ENCODE results near the gene HIP1.
"Not testable (repeated sequence)": the region's sequence is repeated elsewhere in the genome, so short reads cannot be mapped to it uniquely, and the experiment has no call there.

HIP1 gene

DNA sequence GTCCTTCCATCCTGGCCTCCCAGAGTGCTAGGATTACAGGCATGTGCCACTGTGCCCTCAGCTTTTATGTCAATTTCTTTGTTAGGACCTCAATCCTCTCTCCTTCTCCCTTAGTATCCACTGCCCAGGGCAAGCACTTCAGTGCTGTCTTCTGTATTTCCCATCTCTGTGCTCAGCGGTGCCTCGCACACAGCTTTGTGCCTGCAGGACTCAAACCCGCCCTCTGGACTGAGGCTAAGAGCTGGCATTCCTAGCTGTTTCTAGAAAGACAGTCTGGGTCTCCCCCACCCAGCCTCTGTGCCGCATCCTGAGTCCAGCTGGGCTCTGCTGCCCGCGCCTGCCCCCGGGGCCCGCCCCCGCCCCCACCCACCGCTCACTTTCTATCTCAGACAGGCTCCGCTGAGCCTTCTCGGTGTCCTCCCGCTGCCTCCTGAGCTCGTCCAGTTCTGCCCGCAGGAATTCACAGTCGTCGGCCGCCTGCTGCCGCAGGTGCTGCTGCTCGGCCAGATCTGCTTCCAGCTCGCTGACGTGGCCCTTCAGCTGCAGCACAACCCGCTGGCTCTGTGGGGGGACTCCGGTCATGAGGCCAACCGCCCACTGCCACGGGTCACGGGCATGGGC is 179.3 kb downstream of the HIP1 start:
- DNase-seq (ENCODE audit: low spot score) = peak; percentile 49
- TF ChIP-seq, protein P1, sequence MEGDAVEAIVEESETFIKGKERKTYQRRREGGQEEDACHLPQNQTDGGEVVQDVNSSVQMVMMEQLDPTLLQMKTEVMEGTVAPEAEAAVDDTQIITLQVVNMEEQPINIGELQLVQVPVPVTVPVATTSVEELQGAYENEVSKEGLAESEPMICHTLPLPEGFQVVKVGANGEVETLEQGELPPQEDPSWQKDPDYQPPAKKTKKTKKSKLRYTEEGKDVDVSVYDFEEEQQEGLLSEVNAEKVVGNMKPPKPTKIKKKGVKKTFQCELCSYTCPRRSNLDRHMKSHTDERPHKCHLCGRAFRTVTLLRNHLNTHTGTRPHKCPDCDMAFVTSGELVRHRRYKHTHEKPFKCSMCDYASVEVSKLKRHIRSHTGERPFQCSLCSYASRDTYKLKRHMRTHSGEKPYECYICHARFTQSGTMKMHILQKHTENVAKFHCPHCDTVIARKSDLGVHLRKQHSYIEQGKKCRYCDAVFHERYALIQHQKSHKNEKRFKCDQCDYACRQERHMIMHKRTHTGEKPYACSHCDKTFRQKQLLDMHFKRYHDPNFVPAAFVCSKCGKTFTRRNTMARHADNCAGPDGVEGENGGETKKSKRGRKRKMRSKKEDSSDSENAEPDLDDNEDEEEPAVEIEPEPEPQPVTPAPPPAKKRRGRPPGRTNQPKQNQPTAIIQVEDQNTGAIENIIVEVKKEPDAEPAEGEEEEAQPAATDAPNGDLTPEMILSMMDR (IDR thresholded peaks at IDR 0.05; ENCODE audit: poor library complexity, severe bottlenecking) = no peak
- no peak overlapping the region for H3K27ac ChIP-seq (ENCODE audit: poor library complexity, severe bottlenecking)
- H3K4me1 ChIP-seq (ENCODE audit: insufficient read depth, poor library complexity, severe bottlenecking) = no peaks in the 10 kb centered on the region
- H3K36me3 ChIP-seq (ENCODE audit: low read depth) = peaks cover 28% of the 10 kb centered on the region
- peaks cover 2% of the 10 kb centered on the region for H3K9me3 ChIP-seq (ENCODE audit: severe bottlenecking)
- ATAC-seq (ENCODE audit: low read depth) = no peak
- no peaks in the 10 kb centered on the region for H3K27me3 ChIP-seq (ENCODE audit: insufficient read depth, poor library complexity, severe bottlenecking)
- H3K4me3 ChIP-seq (ENCODE audit: severe bottlenecking) = no peak overlapping the region

DNA sequence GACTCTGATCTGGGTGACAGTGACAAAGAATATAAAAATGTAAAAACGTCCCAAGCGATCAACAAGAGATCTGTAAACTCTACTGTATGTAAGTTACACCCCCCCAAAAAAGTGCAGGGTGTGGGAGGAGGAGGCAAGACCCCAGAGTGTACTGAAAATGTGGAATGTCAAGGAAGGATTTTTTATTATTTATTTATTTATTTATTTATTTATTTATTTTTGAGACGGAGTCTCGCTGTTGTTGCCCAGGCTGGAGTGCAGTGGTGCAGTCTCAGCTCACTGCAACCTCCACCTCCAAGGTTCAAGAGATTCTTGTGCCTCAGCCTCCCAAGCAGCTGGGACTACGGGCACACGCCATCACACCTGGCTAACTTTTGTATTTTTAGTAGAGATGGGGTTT is 181.9 kb downstream of the HIP1 start:
- H3K4me3 ChIP-seq (ENCODE audit: severe bottlenecking); H3K4me1 ChIP-seq (ENCODE audit: insufficient read depth, poor library complexity, severe bottlenecking); ATAC-seq (ENCODE audit: low read depth); DNase-seq (ENCODE audit: low spot score); H3K9me3 ChIP-seq (ENCODE audit: severe bottlenecking); H3K27ac ChIP-seq (ENCODE audit: poor library complexity, severe bottlenecking); H3K27me3 ChIP-seq (ENCODE audit: insufficient read depth, poor library complexity, severe bottlenecking): not testable (repeated sequence)
- H3K36me3 ChIP-seq (ENCODE audit: low read depth) = peaks cover 14% of the 10 kb centered on the region

- Histone ChIP-seq H3K9me3 (ENCODE audit: severe bottlenecking) (peaks cover 2% of the 10 kb centered on the region), H3K36me3 (ENCODE audit: low read depth) (peaks cover 6% of the 10 kb centered on the region; the same call in 1 of the 2 replicates), H3K4me1 (ENCODE audit: insufficient read depth, poor library complexity, severe bottlenecking) (no peaks in the 10 kb centered on the region), H3K27ac (ENCODE audit: poor library complexity, severe bottlenecking) (no peak overlapping the region), H3K27me3 (ENCODE audit: insufficient read depth, poor library complexity, severe bottlenecking) (no peaks in the 10 kb centered on the region), H3K4me3 (ENCODE audit: severe bottlenecking) (no peak overlapping the region)
- ATAC-seq (ENCODE audit: low read depth) (no peak), DNase-seq (ENCODE audit: low spot score) (no peak)
- TF ChIP-seq, protein P1 (IDR thresholded peaks at IDR 0.05; ENCODE audit: poor library complexity, severe bottlenecking) = no peak
Observed at GRCh38 chr7:75555736-75556135, 183.0 kb downstream of the HIP1 start.

DNA sequence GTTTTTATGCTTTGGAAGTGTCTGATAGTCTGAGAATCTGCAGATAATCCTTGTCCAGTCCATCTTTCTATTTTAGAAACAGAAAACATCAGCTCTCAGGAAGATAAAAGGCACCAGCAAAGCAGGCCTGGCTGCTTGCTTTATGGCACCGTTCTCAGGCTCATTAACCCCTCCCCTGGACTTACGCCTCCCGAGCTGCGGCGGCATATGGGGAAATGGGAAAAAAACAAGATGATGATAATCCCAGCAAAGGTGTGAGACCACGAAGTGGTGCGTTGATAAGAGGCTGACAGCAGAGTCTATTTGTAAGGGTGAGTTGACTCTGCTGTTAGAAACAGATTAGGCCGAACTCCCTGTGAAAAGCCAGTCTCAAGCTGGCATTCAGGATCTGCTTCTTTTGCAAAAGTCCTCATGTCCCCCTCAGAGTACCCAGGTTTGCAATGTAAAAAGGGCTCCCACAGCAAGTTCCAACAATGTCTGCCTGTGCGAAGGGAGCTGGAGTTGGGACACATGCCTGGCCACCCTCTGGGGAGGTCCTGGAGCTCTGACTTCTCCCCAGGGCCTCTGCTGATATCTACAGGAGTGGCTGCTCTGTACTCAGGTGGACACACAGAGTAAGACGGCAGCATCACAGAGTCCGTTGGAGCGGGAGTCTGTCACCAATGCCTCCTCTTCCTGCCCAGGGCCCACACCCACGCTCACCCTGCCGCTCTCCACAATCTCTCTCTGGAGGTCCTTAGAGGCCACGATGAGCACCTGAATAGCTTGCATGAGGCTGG is 192.3 kb downstream of the HIP1 start:
- DNase-seq (ENCODE audit: low spot score) (no peak), ATAC-seq (ENCODE audit: low read depth) (no peak)
- no peaks in the 10 kb centered on the region for H3K9me3 ChIP-seq (ENCODE audit: severe bottlenecking)
- H3K27me3 ChIP-seq (ENCODE audit: insufficient read depth, poor library complexity, severe bottlenecking) = no peaks in the 10 kb centered on the region
- H3K4me3 ChIP-seq (ENCODE audit: severe bottlenecking) = no peak overlapping the region
- no peaks in the 10 kb centered on the region for H3K4me1 ChIP-seq (ENCODE audit: insufficient read depth, poor library complexity, severe bottlenecking)
- H3K36me3 ChIP-seq (ENCODE audit: low read depth) = peaks cover 15% of the 10 kb centered on the region
- H3K27ac ChIP-seq (ENCODE audit: poor library complexity, severe bottlenecking) = no peak overlapping the region
- TF ChIP-seq, protein P1 (IDR thresholded peaks at IDR 0.05; ENCODE audit: poor library complexity, severe bottlenecking) = no peak

GRCh38 chr7:75537731-75538130 is 201.0 kb downstream of the HIP1 start:
- Histone ChIP-seq H3K27me3 (ENCODE audit: insufficient read depth, poor library complexity, severe bottlenecking) (no peaks in the 10 kb centered on the region), H3K27ac (ENCODE audit: poor library complexity, severe bottlenecking) (no peak overlapping the region), H3K4me3 (ENCODE audit: severe bottlenecking) (no peak overlapping the region), H3K9me3 (ENCODE audit: severe bottlenecking) (no peaks in the 10 kb centered on the region), H3K4me1 (ENCODE audit: insufficient read depth, poor library complexity, severe bottlenecking) (no peaks in the 10 kb centered on the region), H3K36me3 (ENCODE audit: low read depth) (0 out of 2 replicates have a peak, but pooled peaks cover 4% of the 10 kb centered on the region)
- TF ChIP-seq, protein P1 (IDR thresholded peaks at IDR 0.05; ENCODE audit: poor library complexity, severe bottlenecking) = no peak
- ATAC-seq (ENCODE audit: low read depth) = no peak
- peak; percentile 32 for DNase-seq (ENCODE audit: low spot score)
